HUDEP-2 (cell line): ENCODE data around the gene LAD1.
A peak's percentile ranks its signal among the peaks of the same experiment; 100 is the strongest.

ENCODE experiments used
- DNase-seq, 76 experiments: peaks; one replicate each; lab custom pipeline; 2025; ENCODE audit not compliant: unreplicated experiment in 76 of 76; lab: John Stamatoyannopoulos, UW

Gene LAD1, protein sequence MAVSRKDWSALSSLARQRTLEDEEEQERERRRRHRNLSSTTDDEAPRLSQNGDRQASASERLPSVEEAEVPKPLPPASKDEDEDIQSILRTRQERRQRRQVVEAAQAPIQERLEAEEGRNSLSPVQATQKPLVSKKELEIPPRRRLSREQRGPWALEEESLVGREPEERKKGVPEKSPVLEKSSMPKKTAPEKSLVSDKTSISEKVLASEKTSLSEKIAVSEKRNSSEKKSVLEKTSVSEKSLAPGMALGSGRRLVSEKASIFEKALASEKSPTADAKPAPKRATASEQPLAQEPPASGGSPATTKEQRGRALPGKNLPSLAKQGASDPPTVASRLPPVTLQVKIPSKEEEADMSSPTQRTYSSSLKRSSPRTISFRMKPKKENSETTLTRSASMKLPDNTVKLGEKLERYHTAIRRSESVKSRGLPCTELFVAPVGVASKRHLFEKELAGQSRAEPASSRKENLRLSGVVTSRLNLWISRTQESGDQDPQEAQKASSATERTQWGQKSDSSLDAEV

GRCh38 chr1:201399018-201399351 is at the start of gene LAD1:
TSS of gene LAD1 (minus strand) at chr1:201399324. CDS start at chr1:201399306, 18 bp downstream.
- DNase-seq = no peak

DNA sequence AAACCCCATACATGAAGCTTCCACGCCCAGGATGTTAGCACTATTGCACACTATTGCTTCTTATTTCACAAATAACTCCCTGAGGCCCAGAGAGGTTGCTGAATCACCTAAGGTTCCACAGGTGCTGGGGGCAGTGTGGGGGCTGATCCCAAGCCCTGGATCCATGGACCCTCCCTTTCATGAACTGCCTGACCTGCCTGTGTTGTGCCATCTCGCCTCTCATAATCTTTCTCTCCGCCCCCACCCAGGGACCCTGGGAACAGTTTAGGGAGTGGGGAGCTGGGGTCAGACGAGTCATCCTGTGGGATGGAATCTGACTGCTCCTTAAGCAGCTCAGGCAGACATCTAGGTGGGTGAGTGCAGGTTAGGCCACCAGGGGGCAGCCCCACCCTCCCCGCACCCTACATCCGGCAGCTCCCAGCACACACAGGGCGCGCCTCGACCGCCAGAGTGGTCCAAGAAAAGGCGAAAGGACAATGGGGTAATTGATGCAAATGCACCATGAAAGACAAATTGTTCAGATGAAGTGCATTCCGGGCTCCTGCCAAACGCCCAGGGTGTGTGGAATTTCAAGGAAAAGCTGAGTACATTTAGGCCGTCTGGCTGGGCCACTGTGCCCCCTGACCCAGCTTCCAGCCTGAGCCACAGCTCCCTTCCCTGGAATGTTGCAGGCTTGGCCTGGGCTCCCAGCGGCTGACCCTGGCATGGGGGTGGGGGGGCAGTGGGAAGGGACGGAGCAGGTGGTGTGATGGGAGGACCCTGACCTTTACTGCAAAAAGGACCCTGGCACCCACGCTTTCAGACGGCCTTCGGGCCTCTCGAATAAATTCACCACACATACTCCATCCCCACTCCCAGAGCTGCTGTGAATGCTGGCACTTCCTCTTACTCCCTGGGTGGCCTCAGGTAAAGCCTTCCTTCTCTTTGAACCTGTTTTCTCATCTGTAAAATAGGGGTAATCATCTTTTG is 49.1 kb upstream of the LAD1 start:
- DNase-seq = peak in 42 of 76 experiments; percentile 1 to 61 (median 28)

GRCh38 chr1:201445310-201445709 is 46.2 kb upstream of the LAD1 start:
- DNase-seq = no peak

DNA sequence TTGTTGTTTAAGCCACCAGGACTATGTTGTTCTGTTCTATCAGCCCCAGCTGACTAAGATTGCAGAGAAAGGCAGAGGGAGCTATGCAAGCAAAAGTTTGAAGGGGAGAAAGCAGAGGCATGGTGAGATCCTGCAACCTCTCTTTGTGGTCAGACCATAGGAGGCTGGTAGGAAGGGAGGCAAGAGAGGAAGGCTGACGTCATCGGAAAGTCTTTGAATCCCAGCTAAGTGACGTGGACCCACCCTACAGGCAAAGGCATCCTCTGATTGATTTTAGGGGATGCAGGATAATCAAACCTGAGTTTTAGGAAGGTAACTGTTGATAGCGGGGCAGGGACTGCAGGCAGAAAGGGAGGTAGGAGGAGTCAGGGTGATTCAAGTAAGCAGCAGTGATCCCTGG is 45.7 kb upstream of the LAD1 start:
- DNase-seq = no peak

DNA sequence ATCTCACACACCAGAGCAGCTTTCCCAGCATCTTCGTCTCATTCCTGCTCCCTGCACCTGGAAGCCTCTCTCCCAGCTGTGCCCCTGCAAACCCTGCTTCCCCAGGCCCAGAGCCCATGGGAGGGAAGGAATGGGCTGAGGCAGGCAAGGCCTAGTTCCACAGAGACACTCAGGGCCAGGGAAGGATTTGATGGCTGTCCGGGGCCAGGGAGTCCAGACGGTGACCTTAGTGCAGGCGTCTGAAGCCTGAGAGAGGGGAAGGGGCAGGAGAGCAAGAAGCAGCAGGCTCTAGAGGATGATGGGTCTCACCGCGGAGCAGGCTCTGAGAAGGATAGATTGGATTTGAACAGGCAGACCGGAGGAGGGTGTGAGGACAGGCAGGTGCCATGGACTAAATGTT is 44.6 kb upstream of the LAD1 start:
- no peak for DNase-seq

DNA sequence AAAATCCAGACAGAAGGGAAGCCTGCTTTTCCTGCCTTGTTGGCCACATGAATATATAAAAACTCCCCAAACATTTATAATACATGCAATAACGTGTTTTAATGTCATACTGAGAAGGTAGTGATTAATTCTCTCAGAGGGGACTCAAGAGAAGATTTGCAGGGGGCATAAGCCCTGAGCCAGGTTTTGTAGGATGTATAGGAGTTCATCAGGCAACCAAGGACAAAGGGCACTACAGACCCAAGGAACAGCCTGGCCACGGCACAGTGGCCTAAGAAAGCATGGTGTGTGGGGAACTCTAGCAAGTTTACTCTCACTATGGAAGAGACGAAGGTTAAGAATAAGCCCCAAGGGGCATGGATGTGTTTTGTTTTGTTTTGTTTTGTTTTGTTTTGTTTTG is 37.8 kb upstream of the LAD1 start:
- no peak for DNase-seq

- DNase-seq = no peak
Measured at GRCh38 chr1:201436393-201436792, 37.3 kb upstream of the LAD1 start.

- DNase-seq = no peak
Measured at GRCh38 chr1:201434266-201434665, 35.1 kb upstream of the LAD1 start.

DNA sequence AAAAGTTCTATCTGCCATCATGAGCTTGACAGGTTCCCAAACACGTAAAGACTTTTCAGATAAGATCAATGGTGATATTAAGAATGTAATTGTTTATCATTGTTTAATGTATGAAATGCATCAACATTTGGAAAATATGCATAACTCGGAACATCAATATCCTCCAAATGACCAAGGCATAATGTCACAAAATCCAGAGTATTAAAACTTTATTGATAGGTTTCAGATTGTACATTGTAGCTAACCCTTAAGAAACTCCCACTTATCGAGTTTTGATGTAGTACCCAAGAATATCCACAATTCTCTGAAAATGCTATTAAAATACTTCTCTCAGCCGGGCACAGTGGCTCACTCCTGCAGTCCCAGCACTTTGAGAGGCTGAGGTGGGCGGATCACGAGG is 34.5 kb upstream of the LAD1 start:
- DNase-seq = no peak

DNA sequence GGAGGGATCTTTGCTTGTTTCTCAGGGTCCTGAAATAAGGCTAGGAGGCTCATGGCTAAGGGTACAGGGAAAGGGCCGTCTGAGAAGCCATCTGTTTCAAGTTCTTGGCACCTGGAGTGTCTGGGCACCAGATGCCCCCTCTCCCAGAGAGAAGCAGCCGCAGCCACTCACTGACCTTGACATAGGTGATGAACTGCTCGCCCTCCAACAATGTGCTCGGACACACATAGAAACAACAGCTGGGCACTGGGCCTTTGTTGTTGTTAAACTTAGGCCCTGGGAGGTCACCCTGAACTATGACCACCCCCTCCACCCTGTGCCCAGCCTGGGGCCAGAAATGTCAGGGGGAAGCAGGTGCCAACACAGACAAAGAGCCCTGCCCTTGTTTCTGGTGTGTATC is 31.7 kb upstream of the LAD1 start:
- no peak for DNase-seq

GRCh38 chr1:201429736-201430501 is 30.8 kb upstream of the LAD1 start:
- no peak for DNase-seq

DNA sequence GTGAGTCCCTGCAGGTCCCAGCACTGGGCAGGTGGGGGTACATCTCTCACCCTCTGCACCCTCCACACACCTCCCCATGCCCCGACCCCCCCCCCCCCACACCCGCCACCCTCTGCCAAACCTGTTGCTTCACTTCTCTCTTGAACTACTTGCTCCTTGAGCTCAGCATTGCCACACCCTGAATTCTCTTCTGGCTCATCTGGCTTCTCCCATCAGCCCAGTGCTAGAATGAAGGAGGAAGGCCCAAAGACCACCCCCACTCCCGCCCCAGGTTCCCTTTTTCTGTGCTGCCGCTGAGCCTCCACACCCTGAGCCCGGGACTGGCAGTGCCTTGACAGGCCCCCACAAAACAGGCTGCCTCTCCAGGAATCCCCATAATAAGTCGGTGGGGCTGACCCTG is 28.8 kb upstream of the LAD1 start:
- DNase-seq = no peak

DNA sequence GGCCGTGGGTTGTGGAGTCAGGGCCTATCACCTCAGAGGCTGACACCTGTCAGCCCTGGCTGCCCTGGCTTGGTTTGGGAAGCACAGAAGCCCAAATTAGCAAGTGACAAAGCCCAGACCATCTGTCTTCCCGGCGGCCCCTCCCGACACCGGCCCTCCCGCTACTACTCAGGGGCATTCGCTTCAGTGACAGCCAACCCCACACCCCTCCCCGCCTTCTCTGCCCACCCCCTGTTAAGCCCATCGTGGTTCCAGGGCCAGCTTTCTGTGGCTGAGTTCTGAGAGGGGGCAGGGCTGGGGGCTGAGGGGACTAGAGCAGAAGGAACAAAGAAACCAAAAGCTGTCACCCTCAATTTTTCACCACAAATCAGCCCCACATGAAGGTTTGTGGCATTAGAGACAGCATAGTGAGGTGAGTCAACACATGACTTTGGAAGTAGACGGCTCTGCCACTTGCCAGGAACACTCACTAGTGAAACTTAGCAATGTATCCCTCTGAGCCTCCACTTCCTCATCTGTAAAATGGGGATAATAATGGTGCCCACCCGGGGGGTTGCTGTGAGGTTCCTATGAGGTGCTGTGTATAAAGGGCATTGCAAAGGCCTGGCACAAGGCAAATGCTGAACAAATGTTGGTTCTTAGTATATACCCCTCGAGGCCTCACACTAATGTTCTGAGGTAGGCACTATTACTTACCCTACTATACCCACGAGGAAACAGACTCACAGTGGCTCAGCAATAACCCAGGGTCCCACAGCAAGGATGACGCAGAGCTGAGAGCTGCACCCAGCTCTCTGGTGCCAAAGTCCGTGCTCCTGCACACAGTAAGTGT is 27.6 kb upstream of the LAD1 start:
- DNase-seq = no peak

DNA sequence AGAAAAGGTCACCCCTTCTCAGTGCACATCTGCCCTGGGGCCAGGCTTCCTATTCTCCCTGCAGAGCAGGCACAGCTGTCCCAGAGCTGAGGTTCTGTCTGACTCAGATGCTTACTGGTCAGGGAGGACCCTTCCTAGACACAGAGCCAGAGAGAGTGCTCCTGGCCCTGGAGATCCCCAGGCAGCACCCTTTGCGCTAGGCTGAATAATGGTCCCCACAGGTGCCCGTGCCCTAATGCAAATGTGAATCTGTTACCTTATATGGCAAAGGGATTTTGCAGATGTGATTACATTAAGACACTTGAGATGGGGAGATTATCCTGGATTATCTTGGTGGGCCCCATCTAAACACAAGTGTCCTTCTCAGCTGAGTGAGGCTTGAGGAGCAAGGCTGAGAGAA is 25.0 kb upstream of the LAD1 start:
- DNase-seq = no peak

DNA sequence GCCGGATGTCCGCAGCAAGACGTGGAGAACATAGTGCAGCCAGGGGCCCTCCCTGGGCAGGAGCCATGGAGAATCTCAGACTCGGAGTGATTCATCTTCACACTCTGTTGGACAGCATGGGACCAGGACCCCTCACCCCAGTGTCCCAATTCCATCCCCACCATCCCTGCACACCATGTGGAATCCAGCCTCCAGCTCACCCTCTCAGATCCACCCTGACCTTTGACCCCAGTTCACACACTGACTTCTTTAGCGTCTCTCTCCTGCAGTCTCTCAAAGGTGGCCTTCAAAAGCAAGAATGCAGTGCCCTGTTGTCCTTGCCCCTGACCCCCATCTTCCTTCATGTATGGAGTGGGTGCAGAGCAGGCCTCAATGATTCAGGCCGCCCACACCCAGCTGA is 24.5 kb upstream of the LAD1 start:
- no peak for DNase-seq

DNA sequence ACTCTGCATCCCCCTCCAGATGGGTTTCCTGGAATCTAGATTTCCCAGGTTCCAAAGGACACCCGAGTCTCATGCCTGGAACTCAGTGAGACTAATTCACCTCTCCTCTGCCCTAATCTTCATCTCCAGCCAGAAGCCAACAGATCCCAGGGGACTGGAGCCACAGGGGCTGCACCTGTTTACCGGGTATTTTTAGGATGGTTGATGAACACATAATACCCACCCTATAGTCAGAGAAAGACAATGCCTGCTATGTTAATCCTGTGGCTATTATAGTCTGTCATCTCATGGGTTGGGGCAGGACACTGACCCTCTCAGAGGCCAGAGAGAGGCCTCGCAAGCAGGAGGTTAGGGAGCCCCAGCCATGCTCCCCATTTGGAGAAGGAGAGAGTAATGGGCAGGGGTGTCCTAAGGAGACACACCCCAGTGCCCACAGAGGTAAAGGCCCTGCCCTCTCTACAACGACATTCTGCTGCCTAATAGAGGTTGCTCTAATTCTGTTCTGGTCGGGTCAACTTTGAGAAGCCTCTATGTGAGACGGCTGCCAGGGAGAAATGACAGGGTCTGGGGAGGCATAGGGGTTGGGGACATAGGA is 23.4 kb upstream of the LAD1 start:
- no peak for DNase-seq

- DNase-seq = no peak
Measured at GRCh38 chr1:201422026-201422425, 22.9 kb upstream of the LAD1 start.

GRCh38 chr1:201421041-201421440 is 21.9 kb upstream of the LAD1 start:
- no peak for DNase-seq

DNA sequence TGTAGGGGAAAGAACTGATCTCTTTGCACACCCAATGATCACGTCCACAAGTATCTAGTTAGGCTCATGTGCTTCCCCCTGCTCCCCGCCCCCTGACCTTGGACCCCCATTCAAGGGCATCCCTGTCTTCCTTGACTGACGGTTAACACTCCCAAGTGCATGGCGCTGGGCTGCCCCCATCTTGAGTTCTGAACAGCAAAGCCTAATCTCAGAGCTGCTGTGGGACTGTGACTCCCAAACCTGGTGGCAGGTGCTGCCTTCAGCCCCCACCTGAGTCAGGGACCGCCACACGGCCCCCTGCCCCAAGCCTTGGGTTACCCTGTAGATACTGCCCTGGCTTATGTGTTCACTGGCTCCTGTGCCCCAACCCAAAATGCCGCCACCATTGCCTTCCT is 21.5 kb upstream of the LAD1 start:
- no peak for DNase-seq
